Measurements from ENCODE around the gene CDK19. TPM values are rescaled to one million over a fixed set of nuclear protein-coding genes. Genes with fewer than 3 reads are reported as not detected.
"Not testable (repeated sequence)": the region's sequence is repeated elsewhere in the genome, so short reads cannot be mapped to it uniquely, and the experiment has no call there.

The CDK19 gene
- total RNA-seq, result 10 to 100 TPM; 15.2 to 37.0 (median 18.8) TPM

GRCh38 chr6:110815411-110816409, at the start of gene CDK19:
CDK19 (minus strand) TSS chr6:110815469; CDS start chr6:110815136, 333 bp downstream.
- Histone ChIP-seq H3K27ac (peak within 1 kb of the TSS; percentile 88 to 96), H3K4me3 (peak within 1 kb of the TSS; percentile 46 to 83 (median 66)), H3K4me1 (replicated peaks in 1 of 2) (peaks cover 2 to 6% of the 10 kb centered on the region in 2 donors)
- in situ Hi-C loops (cut with MboI; ENCODE audit: low pct_unique_long_range_greater_than_20kb in 2 of 9, low sequenced_read_pairs in 9 of 9, unreplicated experiment in 9 of 9), result no loop called here
- peak; percentile 80 to 91 (median 87) for ATAC-seq (replicated peaks in 6 of 8)
- 0 to 3% (median 0%) methylated on average over 2 to 18 of the region's 48 CpGs; no CpG with 5 or more reads in 2 of the 10 experiments for WGBS, 10 experiments

- peak in 1 of 8 experiments; percentile 64 for ATAC-seq (replicated peaks in 6 of 8)
- WGBS, 10 experiments, result 17 to 86% (median 60%) methylated on average over 1 to 2 of the region's 2 CpGs; no CpG with 5 or more reads in 3 of the 10 experiments
- in situ Hi-C loops (cut with MboI; ENCODE audit: low pct_unique_long_range_greater_than_20kb in 2 of 9, low sequenced_read_pairs in 9 of 9, unreplicated experiment in 9 of 9), result no loop called here
Observed at GRCh38 chr6:110864824-110865223, 49.6 kb upstream of the CDK19 start.

DNA sequence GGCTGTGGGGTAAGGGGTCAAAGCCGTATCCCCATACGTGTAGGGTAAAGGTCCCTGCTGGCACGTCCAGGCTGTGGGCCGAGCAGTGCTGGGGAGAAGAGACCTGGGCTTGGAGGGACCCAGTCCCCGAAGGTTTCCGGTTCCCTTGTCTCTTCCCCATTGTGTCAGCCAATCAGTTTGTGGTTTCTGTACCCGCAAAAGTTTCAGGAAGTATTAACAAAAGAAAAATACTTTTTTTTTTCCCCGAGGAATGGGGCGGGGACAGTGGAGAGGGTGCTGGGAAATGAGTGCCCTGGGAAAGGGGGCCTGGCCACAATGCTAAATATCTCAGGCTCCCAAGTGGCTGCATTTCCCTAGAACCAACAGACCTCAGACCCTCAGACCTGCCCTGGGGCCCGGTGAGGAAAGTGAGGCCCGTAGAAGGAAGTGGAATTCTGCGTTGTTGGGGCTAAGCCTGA, 44.1 kb upstream of the CDK19 start:
- no peaks in the 10 kb centered on the region for H3K4me1 ChIP-seq (replicated peaks in 1 of 2)
- no peak for ATAC-seq (replicated peaks in 6 of 8)
- 60 to 100% (median 86%) methylated on average over 1 to 8 of the region's 12 CpGs; no CpG with 5 or more reads in 1 of the 10 experiments for WGBS, 10 experiments

More at GRCh38 chr6:110864824-110865223, 49.6 kb upstream of the CDK19 start:
- Histone ChIP-seq H3K27ac (no peak overlapping the region), H3K4me1 (replicated peaks in 1 of 2) (no peaks in the 10 kb centered on the region), H3K4me3 (no peak overlapping the region)

GRCh38 chr6:110858562-110859214, 43.4 kb upstream of the CDK19 start:
- Histone ChIP-seq H3K4me1 (replicated peaks in 1 of 2) (no peaks in the 10 kb centered on the region), H3K27ac (no peak overlapping the region), H3K4me3 (no peak overlapping the region)
- 75 to 96% (median 93%) methylated on average over 4 to 20 of the region's 31 CpGs; no CpG with 5 or more reads in 3 of the 10 experiments for WGBS, 10 experiments
- in situ Hi-C loops (cut with MboI; ENCODE audit: low pct_unique_long_range_greater_than_20kb in 2 of 9, low sequenced_read_pairs in 9 of 9, unreplicated experiment in 9 of 9), result no loop called here
- ATAC-seq (replicated peaks in 6 of 8), result no peak

More for the DNA sequence above, 44.1 kb upstream of the CDK19 start:
- Histone ChIP-seq H3K27ac (no peak overlapping the region), H3K4me3 (no peak overlapping the region)
- in situ Hi-C loops (cut with MboI; ENCODE audit: low pct_unique_long_range_greater_than_20kb in 2 of 9, low sequenced_read_pairs in 9 of 9, unreplicated experiment in 9 of 9), result no loop called here

DNA sequence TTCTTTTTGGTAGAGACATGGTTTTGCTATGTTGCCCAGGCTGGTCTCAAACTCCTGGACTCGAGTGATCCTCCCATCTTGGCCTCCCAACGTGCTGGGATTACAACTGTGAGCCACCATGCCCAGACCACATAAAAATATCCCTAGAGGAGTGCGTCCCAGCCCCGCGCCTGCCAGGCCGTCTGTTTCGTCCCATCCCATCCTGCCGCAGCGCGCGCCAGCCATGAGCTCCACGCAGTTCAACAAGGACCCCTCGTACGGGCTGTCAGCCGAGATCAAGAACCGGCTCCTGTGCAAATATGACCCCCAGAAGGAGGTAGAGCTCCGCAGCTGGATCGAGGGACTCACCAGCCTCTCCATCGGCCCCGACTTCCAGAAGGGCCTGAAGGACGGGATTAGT, 42.7 kb upstream of the CDK19 start:
- no peak overlapping the region for H3K27ac ChIP-seq
- WGBS, 10 experiments, result 30 to 100% (median 94%) methylated on average over 2 to 17 of the region's 21 CpGs; no CpG with 5 or more reads in 5 of the 10 experiments
- no peak for ATAC-seq (replicated peaks in 6 of 8)
- H3K4me1 ChIP-seq (replicated peaks in 1 of 2), result no peaks in the 10 kb centered on the region
- H3K4me3 ChIP-seq, result no peak overlapping the region
- in situ Hi-C loops (cut with MboI; ENCODE audit: low pct_unique_long_range_greater_than_20kb in 2 of 9, low sequenced_read_pairs in 9 of 9, unreplicated experiment in 9 of 9), result no loop called here

- no peak overlapping the region for H3K27ac ChIP-seq
- in situ Hi-C loops (cut with MboI; ENCODE audit: low pct_unique_long_range_greater_than_20kb in 2 of 9, low sequenced_read_pairs in 9 of 9, unreplicated experiment in 9 of 9), result no loop called here
- H3K4me3 ChIP-seq, result no peak overlapping the region
- H3K4me1 ChIP-seq (replicated peaks in 1 of 2), result no peaks in the 10 kb centered on the region
- ATAC-seq (replicated peaks in 6 of 8), result peak in 3 of 8 experiments; percentile 27 to 93 (median 74)
- WGBS, 10 experiments, result 14 to 100% (median 79%) methylated on average over 1 to 3 of the region's 3 CpGs; no CpG with 5 or more reads in 3 of the 10 experiments
Observed at GRCh38 chr6:110856296-110856695, 41.0 kb upstream of the CDK19 start.

DNA sequence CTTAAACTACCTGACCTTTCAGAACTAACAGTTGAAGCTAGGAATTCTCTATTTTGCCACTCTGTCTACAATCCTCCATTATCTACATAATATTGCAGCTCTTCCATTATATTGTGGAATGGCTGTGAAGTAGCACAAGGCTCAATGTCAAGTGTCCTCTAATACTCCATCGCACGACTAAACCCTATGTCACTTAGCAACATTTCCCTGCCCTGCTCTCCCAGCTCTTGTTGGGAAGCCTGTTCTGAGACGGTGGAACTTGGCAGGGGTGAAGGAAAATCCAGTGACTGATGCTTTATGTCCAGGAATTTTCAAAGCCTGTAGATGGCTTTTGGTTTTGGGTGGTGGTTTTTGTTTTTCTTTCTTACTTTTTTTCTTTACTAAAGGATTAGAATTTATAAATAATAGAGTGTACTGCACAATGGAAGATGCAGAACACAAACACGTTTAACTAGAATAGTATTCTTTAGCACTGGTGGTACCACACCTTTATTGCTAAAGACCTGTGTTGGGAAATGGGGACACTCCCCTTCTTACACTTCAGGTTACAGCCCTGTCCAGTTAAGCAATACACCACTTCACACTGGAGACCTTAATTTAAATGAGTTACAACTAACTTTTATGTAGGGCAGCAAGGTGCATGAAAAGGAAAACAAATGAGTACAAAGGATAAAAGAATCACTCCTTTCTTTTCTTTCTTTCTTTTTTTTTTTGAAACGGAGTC, 38.6 kb upstream of the CDK19 start:
- Histone ChIP-seq H3K4me1 (replicated peaks in 1 of 2) (no peaks in the 10 kb centered on the region), H3K4me3 (no peak overlapping the region), H3K27ac (no peak overlapping the region)
- peak in 3 of 8 experiments; percentile 30 to 77 (median 32) for ATAC-seq (replicated peaks in 6 of 8)
- WGBS, 10 experiments, result 8 to 92% (median 70%) methylated on average over 1 to 4 of the region's 5 CpGs; no CpG with 5 or more reads in 1 of the 10 experiments
- in situ Hi-C loops (cut with MboI; ENCODE audit: low pct_unique_long_range_greater_than_20kb in 2 of 9, low sequenced_read_pairs in 9 of 9, unreplicated experiment in 9 of 9), result no loop called here

DNA sequence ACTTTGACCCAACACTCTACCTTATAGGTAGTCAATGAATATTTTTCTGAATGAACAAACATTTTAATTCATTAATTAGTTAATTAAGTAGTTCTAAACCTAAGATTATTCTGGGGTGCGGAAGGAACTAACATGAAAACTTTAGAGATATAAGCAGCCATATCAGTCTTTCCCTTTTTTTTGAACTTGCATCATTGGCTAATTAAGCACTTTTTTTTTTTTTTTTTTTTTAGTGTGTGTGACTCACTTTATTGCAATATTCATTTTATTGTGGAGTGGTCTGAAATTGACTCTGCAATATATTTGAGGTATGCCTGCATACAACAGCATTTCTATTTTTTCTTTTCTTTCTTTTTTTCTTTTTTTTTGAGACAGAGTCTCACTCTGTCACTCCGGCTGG, 37.5 kb upstream of the CDK19 start:
- 82 to 100% (median 97%) methylated on average over 1 to 2 of the region's 2 CpGs; no CpG with 5 or more reads in 2 of the 10 experiments for WGBS, 10 experiments
- in situ Hi-C loops (cut with MboI; ENCODE audit: low pct_unique_long_range_greater_than_20kb in 2 of 9, low sequenced_read_pairs in 9 of 9, unreplicated experiment in 9 of 9), result no loop called here
- Histone ChIP-seq H3K4me3 (no peak overlapping the region), H3K4me1 (replicated peaks in 1 of 2) (no peaks in the 10 kb centered on the region), H3K27ac (no peak overlapping the region)
- peak in 3 of 8 experiments; percentile 19 to 32 (median 19) for ATAC-seq (replicated peaks in 6 of 8)

DNA sequence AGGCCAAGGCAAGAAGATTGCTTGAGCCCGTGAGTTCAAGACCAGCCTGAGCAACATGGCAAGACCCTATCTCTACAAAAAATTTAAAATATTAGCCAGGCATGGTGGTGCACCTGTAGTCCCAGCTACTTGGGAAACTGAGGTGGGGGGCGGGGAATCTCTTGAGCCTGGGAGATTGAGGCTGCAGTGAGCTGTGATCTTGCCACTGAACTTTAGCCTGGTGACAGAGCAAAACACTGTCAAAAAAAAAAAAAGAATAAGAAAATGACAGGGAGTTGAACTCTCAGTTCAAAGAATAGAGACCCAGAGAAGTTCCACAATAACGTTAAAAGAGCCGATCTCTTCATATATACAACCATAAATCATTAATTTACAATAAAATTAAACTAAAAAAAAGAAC, 34.5 kb upstream of the CDK19 start:
- no peak for ATAC-seq (replicated peaks in 6 of 8)
- in situ Hi-C loops (cut with MboI; ENCODE audit: low pct_unique_long_range_greater_than_20kb in 2 of 9, low sequenced_read_pairs in 9 of 9, unreplicated experiment in 9 of 9), result no loop called here
- H3K27ac ChIP-seq, result no peak overlapping the region
- H3K4me1 ChIP-seq (replicated peaks in 1 of 2), result no peaks in the 10 kb centered on the region
- H3K4me3 ChIP-seq, result no peak overlapping the region
- WGBS, 10 experiments, result 45 to 100% (median 84%) methylated on average over 1 to 4 of the region's 4 CpGs; no CpG with 5 or more reads in 1 of the 10 experiments

DNA sequence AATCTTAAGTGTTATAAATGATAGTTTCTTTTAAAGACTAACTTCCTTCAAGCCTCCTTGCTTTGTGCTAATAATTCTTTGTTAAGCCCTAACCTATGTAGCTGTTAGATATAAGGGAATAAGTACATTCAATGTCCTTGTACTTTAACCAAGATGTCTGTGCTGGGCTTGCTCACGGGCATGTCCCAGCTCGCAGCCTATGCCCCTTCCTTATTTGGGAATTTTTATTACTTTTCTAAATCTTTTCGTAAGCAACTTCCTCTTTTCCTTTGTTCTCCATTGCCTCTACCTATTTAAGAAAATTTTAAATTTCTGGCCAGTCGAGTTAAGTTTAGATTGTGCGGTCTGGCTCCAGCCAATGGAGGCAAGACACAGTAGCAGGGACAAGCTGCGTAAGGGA, 26.0 kb upstream of the CDK19 start:
- WGBS, 10 experiments, result 67 to 94% (median 82%) methylated on average over 1 to 6 of the region's 6 CpGs
- Histone ChIP-seq H3K4me1 (replicated peaks in 1 of 2) (no peaks in the 10 kb centered on the region), H3K4me3 (no peak overlapping the region), H3K27ac (no peak overlapping the region)
- in situ Hi-C loops (cut with MboI; ENCODE audit: low pct_unique_long_range_greater_than_20kb in 2 of 9, low sequenced_read_pairs in 9 of 9, unreplicated experiment in 9 of 9), result no loop called here
- ATAC-seq (replicated peaks in 6 of 8), result no peak

DNA sequence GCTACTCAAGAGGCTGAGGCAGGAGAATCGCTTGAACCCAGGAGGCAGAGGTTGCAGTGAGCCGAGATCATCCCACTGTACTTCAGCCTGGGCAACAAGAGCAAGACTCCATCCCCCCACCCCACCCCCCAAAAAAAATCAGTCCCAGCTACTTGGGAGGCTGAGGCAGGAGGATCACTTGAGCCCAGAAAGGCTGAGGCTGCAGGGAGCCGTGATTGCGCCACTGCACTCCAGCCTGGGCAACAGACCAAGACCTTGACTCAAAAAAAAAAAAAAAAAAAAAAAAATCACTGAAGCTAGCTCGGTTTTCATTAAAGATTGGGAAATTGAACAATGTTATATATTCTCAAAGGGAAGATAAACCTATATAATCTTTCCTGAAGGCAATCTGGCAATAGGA, 20.5 kb upstream of the CDK19 start:
- ATAC-seq (replicated peaks in 6 of 8); in situ Hi-C loops (cut with MboI; ENCODE audit: low pct_unique_long_range_greater_than_20kb in 2 of 9, low sequenced_read_pairs in 9 of 9, unreplicated experiment in 9 of 9); H3K27ac ChIP-seq; H3K4me3 ChIP-seq; H3K4me1 ChIP-seq (replicated peaks in 1 of 2): not testable (repeated sequence)
- WGBS, 10 experiments, result 0 to 93% (median 57%) methylated on average over 1 to 3 of the region's 5 CpGs; no CpG with 5 or more reads in 1 of the 10 experiments

- H3K27ac ChIP-seq, result no peak overlapping the region
- ATAC-seq (replicated peaks in 6 of 8), result no peak
- H3K4me1 ChIP-seq (replicated peaks in 1 of 2), result no peaks in the 10 kb centered on the region
- H3K4me3 ChIP-seq, result no peak overlapping the region
- in situ Hi-C loops (cut with MboI; ENCODE audit: low pct_unique_long_range_greater_than_20kb in 2 of 9, low sequenced_read_pairs in 9 of 9, unreplicated experiment in 9 of 9), result no loop called here
- 80 to 95% (median 87%) methylated on average over 1 to 6 of the region's 6 CpGs; no CpG with 5 or more reads in 3 of the 10 experiments for WGBS, 10 experiments
Observed at GRCh38 chr6:110833831-110834230, 18.6 kb upstream of the CDK19 start.

Data from motor neuron (in vitro differentiated cells).